K562 (cell line): Measurements from ENCODE around the gene ELK4. TPM values are rescaled to one million over a fixed set of nuclear protein-coding genes. Genes with fewer than 3 reads are reported as not detected.

Experiments used
- CLOCK ChIP-seq: fragments of 250-450 bp; sonication (Bioruptor Pico); IDR thresholded peaks from 2 replicates; pipeline ENCODE4 v1.4.0; 2020; ENCODE audit warnings: mild to moderate bottlenecking, moderate library complexity, borderline replicate concordance
- E2F1 ChIP-seq: sonication (generic); formaldehyde crosslinking; IDR thresholded peaks from 2 replicates; pipeline ENCODE4 v1.8.1; 2023; ENCODE audit warnings: mild to moderate bottlenecking, missing genetic modification reagents, moderate library complexity
- JUN ChIP-seq, 2 experiments: sonication (generic) in 1 of 2; formaldehyde crosslinking in 1 of 2; IDR thresholded peaks; 2 replicates each; pipeline versions ENCODE4 v1.6.1 to v1.8.0; 2012 to 2022; ENCODE audit warnings: borderline replicate concordance in 2 of 2, mild to moderate bottlenecking in 2 of 2, improper control_type of control experiment in 1 of 2, low read depth in 1 of 2, low read length in 1 of 2, missing genetic modification reagents in 1 of 2
- LEF1 ChIP-seq: fragments of 450-650 bp; IDR thresholded peaks from 2 replicates; pipeline ENCODE4 v1.6.1; 2016; ENCODE audit warnings: mild to moderate bottlenecking
- RB1 ChIP-seq: fragments of 450-650 bp; IDR thresholded peaks from 2 replicates; pipeline ENCODE4 v1.6.1; 2017; ENCODE audit warnings: low read depth, mild to moderate bottlenecking
- REST ChIP-seq, 2 experiments: fragments of 450-650 bp; formaldehyde crosslinking in 1 of 2; IDR thresholded peaks; 2 replicates each; pipeline versions ENCODE4 v1.4.0 to v1.6.1; 2014 to 2020; ENCODE audit warnings: mild to moderate bottlenecking in 2 of 2, borderline replicate concordance in 1 of 2, low read depth in 1 of 2
- ZNF778 ChIP-seq: fragments of 450-650 bp; formaldehyde crosslinking; IDR thresholded peaks from 2 replicates; pipeline ENCODE4 v1.4.0; 2020; ENCODE audit warnings: mild to moderate bottlenecking, moderate library complexity
- polyA plus RNA-seq, 8 experiments: library from polyadenylated mRNA; depleted of rRNA in 4 of 8; stranded (reverse) in 5 of 8; unstranded in 3 of 8; fragments of >200 nt; fragmentation: Nextera tagmentation in 2 of 8; fragmentation: Illumina TruSeq in 1 of 8; extraction: Ambion mirVana in 2 of 8; extraction: Trizol in 1 of 8; gene quantifications; 2 replicates each; pipeline versions ENCODE4 v1.2.1 to v1.2.3, GENCODE V29; 2011 to 2014; ENCODE audit warnings: inconsistent platforms in 1 of 8, missing spikeins in 1 of 8
- total RNA-seq, 7 experiments: library from RNA; depleted of rRNA in 6 of 7; stranded (reverse); fragments of >200 nt in 6 of 7; fragmentation: Illumina TruSeq in 2 of 7; extraction: Trizol in 2 of 7; gene quantifications; 2 replicates each; pipeline versions ENCODE4 v1.2.1 to v1.2.3, GENCODE V29; 2011 to 2021; ENCODE audit warnings: low replicate concordance in 1 of 7
- TF ChIP-seq, protein P1 (sequence below): fragments of 250-450 bp; sonication (Bioruptor Pico); IDR thresholded peaks from 2 replicates; pipeline ENCODE4 v1.5.0; 2022; ENCODE audit warnings: mild to moderate bottlenecking
- TF ChIP-seq, protein P2 (sequence below): conservative IDR thresholded peaks from 2 replicates; pipeline ENCODE4 v1.6.1; 2011; ENCODE audit warnings: low read depth, mild to moderate bottlenecking, low read length; ENCODE audit not compliant: control insufficient read depth

Gene ELK4
- total and polyA plus RNA-seq, 9 of the 15 experiments (the other 6 are each of a cell fraction or from before 2014, with no cell fraction given): 2.0 to 21.7 (median 9.2) TPM

DNA sequence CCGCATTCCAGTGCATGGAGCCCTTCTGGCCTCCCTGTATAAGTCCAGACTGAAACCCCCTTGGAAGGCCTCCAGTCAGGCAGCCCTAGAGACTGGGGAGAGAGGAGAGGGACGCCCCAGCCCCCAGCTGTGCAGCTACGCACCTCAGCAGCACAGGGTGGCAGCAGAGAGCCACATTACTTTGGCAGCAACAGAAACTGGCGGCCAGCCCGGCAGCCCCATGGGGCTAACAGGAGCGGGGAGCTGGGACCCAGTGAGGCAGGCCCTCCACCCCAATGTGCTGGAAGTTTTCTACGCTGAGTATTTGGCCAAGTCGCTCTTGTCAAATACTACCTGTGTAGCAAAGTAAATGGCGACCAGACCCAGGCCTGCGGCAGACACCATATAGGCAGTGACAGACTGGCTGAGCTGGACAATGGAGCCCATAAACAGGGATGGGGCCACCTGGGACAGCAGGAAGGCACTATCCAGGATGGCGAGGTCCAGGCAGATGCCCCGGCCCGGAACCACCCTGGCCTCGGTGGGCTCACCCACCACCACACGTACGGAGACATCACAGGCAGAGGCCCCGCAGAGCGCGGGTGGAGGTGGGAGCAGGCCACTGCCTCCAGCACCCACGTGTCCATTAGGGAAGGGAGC is 27.3 kb upstream of the ELK4 start (continued):
- TF ChIP-seq REST (IDR thresholded peaks at IDR 0.05; ENCODE audit: borderline replicate concordance) (peak; percentile 93), REST (CRISPR knock-in tag; IDR thresholded peaks at IDR 0.05; ENCODE audit: low read depth) (0 out of 2 replicates have a peak, but pooled peaks have one; percentile 51), ZNF778 (no peak), E2F1 (CRISPR knock-in tag) (no peak), LEF1 (no peak), CLOCK (CRISPR knock-in tag) (no peak), RB1 (peak; percentile 87), JUN (IDR thresholded peaks at IDR 0.05; ENCODE audit: borderline replicate concordance, low read depth, low read length) (0 out of 2 replicates have a peak, but pooled peaks have one; percentile 16), JUN (CRISPR knock-in tag; IDR thresholded peaks at IDR 0.05; ENCODE audit: borderline replicate concordance) (no peak)
- TF ChIP-seq, protein P1, sequence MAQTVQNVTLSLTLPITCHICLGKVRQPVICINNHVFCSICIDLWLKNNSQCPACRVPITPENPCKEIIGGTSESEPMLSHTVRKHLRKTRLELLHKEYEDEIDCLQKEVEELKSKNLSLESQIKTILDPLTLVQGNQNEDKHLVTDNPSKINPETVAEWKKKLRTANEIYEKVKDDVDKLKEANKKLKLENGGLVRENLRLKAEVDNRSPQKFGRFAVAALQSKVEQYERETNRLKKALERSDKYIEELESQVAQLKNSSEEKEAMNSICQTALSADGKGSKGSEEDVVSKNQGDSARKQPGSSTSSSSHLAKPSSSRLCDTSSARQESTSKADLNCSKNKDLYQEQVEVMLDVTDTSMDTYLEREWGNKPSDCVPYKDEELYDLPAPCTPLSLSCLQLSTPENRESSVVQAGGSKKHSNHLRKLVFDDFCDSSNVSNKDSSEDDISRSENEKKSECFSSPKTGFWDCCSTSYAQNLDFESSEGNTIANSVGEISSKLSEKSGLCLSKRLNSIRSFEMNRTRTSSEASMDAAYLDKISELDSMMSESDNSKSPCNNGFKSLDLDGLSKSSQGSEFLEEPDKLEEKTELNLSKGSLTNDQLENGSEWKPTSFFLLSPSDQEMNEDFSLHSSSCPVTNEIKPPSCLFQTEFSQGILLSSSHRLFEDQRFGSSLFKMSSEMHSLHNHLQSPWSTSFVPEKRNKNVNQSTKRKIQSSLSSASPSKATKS (CRISPR knock-in tag): no peak
- TF ChIP-seq, protein P2, sequence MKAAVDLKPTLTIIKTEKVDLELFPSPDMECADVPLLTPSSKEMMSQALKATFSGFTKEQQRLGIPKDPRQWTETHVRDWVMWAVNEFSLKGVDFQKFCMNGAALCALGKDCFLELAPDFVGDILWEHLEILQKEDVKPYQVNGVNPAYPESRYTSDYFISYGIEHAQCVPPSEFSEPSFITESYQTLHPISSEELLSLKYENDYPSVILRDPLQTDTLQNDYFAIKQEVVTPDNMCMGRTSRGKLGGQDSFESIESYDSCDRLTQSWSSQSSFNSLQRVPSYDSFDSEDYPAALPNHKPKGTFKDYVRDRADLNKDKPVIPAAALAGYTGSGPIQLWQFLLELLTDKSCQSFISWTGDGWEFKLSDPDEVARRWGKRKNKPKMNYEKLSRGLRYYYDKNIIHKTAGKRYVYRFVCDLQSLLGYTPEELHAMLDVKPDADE: no peak
